Neural progenitor cell (in vitro differentiated cells): ENCODE data around the gene HK2. TPM values are rescaled to one million over a fixed set of nuclear protein-coding genes. Genes with fewer than 3 reads are reported as not detected.

Experiments
- DNase-seq: peaks from one replicate; pipeline ENCODE4 v3.0.0-alpha.2; 2016; ENCODE audit warnings: low spot score
- H2AFZ ChIP-seq: fragments of 200-600 bp; sonication (generic); replicated peaks from 2 replicates; pipeline ENCODE4 v1.6.1; 2016; ENCODE audit warnings: antibody characterized with exemption
- H3F3A ChIP-seq: fragments of 200-600 bp; sonication (generic); 2 replicates; pipeline ENCODE4 v1.6.1; 2016; ENCODE audit warnings: antibody characterized with exemption, low read depth
- H3K27ac ChIP-seq: fragments of 200-600 bp; sonication (generic); 2 replicates; pipeline ENCODE4 v1.5.1; 2016; ENCODE audit warnings: mild to moderate bottlenecking
- H3K27me3 ChIP-seq: fragments of 200-600 bp; sonication (generic); 2 replicates; pipeline ENCODE4 v1.6.1; 2016; ENCODE audit warnings: mild to moderate bottlenecking, moderate library complexity
- H3K36me3 ChIP-seq: fragments of 200-600 bp; sonication (generic); 2 replicates; pipeline ENCODE4 v1.5.1; 2016
- H3K4me1 ChIP-seq: fragments of 200-600 bp; sonication (generic); 2 replicates; pipeline ENCODE4 v1.6.1; 2016; ENCODE audit warnings: mixed run types
- H3K4me2 ChIP-seq: fragments of 200-600 bp; sonication (generic); 2 replicates; pipeline ENCODE4 v1.6.1; 2016
- H3K4me3 ChIP-seq: fragments of 200-600 bp; sonication (generic); 2 replicates; pipeline ENCODE4 v1.5.1; 2016
- H3K79me2 ChIP-seq: fragments of 200-600 bp; sonication (generic); 2 replicates; pipeline ENCODE4 v1.6.1; 2016; ENCODE audit warnings: low read depth
- H3K9ac ChIP-seq: fragments of 200-600 bp; sonication (generic); 2 replicates; pipeline ENCODE4 v1.6.1; 2016
- H3K9me3 ChIP-seq: fragments of 200-600 bp; sonication (generic); 2 replicates; pipeline ENCODE4 v1.5.1; 2016; ENCODE audit warnings: low read depth
- H4K20me1 ChIP-seq: fragments of 200-600 bp; sonication (generic); 2 replicates; pipeline ENCODE4 v1.6.1; 2016; ENCODE audit warnings: low read depth
- H3K27ac Mint-ChIP-seq: 3 replicates; pipeline ENCODE4 v1.8.0; 2021; ENCODE audit warnings: mixed read lengths
- H3K27me3 Mint-ChIP-seq: 2 replicates; pipeline ENCODE4 v1.8.0; 2022; ENCODE audit warnings: low read depth, mild to moderate bottlenecking, inconsistent platforms, moderate library complexity, mixed read lengths; ENCODE audit not compliant: insufficient read depth
- H3K36me3 Mint-ChIP-seq: 3 replicates; pipeline ENCODE4 v1.8.0; 2021; ENCODE audit warnings: mixed read lengths
- H3K4me1 Mint-ChIP-seq: 3 replicates; pipeline ENCODE4 v1.8.0; 2021; ENCODE audit warnings: mixed read lengths
- H3K4me3 Mint-ChIP-seq: 3 replicates; pipeline ENCODE4 v1.8.0; 2021; ENCODE audit warnings: mild to moderate bottlenecking, moderate library complexity, mixed read lengths
- H3K9me3 Mint-ChIP-seq: 3 replicates; pipeline ENCODE4 v1.8.0; 2020; ENCODE audit warnings: mixed read lengths
- CTCF ChIP-seq: fragments of 200-600 bp; sonication (generic); IDR thresholded peaks from 2 replicates; pipeline ENCODE4 v1.5.1; 2017; ENCODE audit warnings: antibody characterized with exemption, mild to moderate bottlenecking
- EZH2 ChIP-seq: fragments of 200-600 bp; sonication (generic); IDR thresholded peaks from 2 replicates; pipeline ENCODE4 v1.6.1; 2017; ENCODE audit warnings: antibody characterized with exemption, mild to moderate bottlenecking, moderate library complexity
- EZH2phosphoT487 ChIP-seq: fragments of 200-600 bp; sonication (generic); IDR thresholded peaks from 2 replicates; pipeline ENCODE4 v1.6.1; 2017; ENCODE audit warnings: antibody characterized with exemption
- total RNA-seq: library from RNA; depleted of rRNA; stranded (reverse); fragments of >200 nt; gene quantifications from 2 replicates; pipeline ENCODE4 v1.2.3, GENCODE V29; 2015; ENCODE audit warnings: low replicate concordance

Gene HK2
- total RNA-seq, 1 donor from 2014 or later = 61.8 TPM

GRCh38 chr2:74931940-74932339 is 98.0 kb downstream of the HK2 start:
- H4K20me1 ChIP-seq = no peaks in the 10 kb centered on the region
- peaks cover 3% of the 10 kb centered on the region for H3K36me3 Mint-ChIP-seq
- H3K4me3 ChIP-seq = no peak overlapping the region
- no peaks in the 10 kb centered on the region for H3K79me2 ChIP-seq
- H3K4me1 ChIP-seq = peaks cover 4% of the 10 kb centered on the region
- H3K4me3 Mint-ChIP-seq = no peak overlapping the region
- H3F3A ChIP-seq = peaks cover 4% of the 10 kb centered on the region
- TF ChIP-seq CTCF (no peak), EZH2 (no peak)
- H3K9ac ChIP-seq = no peak overlapping the region
- peaks cover 18% of the 10 kb centered on the region for H3K4me1 Mint-ChIP-seq
- no peaks in the 10 kb centered on the region for H3K36me3 ChIP-seq
- no peak overlapping the region for H3K27ac Mint-ChIP-seq
- H3K9me3 Mint-ChIP-seq = no peaks in the 10 kb centered on the region
- no peak overlapping the region for H3K27ac ChIP-seq
- H3K27me3 Mint-ChIP-seq = peaks cover 3% of the 10 kb centered on the region
- no peak overlapping the region for H3K4me2 ChIP-seq
- DNase-seq = no peak
- no peak overlapping the region for H2AFZ ChIP-seq
- H3K9me3 ChIP-seq = no peaks in the 10 kb centered on the region
- no peaks in the 10 kb centered on the region for H3K27me3 ChIP-seq

- Histone ChIP-seq H3K4me3 (no peak overlapping the region), H3K36me3 (no peaks in the 10 kb centered on the region), H3F3A (no peaks in the 10 kb centered on the region), H3K9me3 (no peaks in the 10 kb centered on the region), H3K9ac (no peak overlapping the region), H3K4me2 (no peak overlapping the region), H3K79me2 (no peaks in the 10 kb centered on the region), H3K27me3 (no peaks in the 10 kb centered on the region), H3K4me1 (peaks cover 4% of the 10 kb centered on the region), H2AFZ (no peak overlapping the region), H3K27ac (no peak overlapping the region), H4K20me1 (no peaks in the 10 kb centered on the region)
- H3K27me3 Mint-ChIP-seq = peaks cover 6% of the 10 kb centered on the region
- peaks cover 6% of the 10 kb centered on the region for H3K4me1 Mint-ChIP-seq
- no peak for DNase-seq
- no peaks in the 10 kb centered on the region for H3K9me3 Mint-ChIP-seq
- H3K27ac Mint-ChIP-seq = no peak overlapping the region
- H3K4me3 Mint-ChIP-seq = no peak overlapping the region
- H3K36me3 Mint-ChIP-seq = no peaks in the 10 kb centered on the region
- TF ChIP-seq CTCF = no peak
- TF ChIP-seq EZH2phosphoT487 = no peak
- TF ChIP-seq EZH2 = no peak
Observed at GRCh38 chr2:74935975-74936391, 102.1 kb downstream of the HK2 start.

GRCh38 chr2:74937221-74937880 is 103.4 kb downstream of the HK2 start:
- Histone ChIP-seq H2AFZ (no peak overlapping the region), H3K4me2 (no peak overlapping the region), H3K36me3 (no peaks in the 10 kb centered on the region), H3K27ac (no peak overlapping the region), H3K9ac (no peak overlapping the region), H3K4me1 (peaks cover 4% of the 10 kb centered on the region), H3F3A (no peaks in the 10 kb centered on the region), H3K4me3 (no peak overlapping the region), H3K79me2 (no peaks in the 10 kb centered on the region), H3K9me3 (no peaks in the 10 kb centered on the region), H3K27me3 (no peaks in the 10 kb centered on the region), H4K20me1 (no peaks in the 10 kb centered on the region)
- TF ChIP-seq EZH2 (no peak), EZH2phosphoT487 (no peak), CTCF (no peak)
- peaks cover 4% of the 10 kb centered on the region for H3K27me3 Mint-ChIP-seq
- H3K27ac Mint-ChIP-seq = no peak overlapping the region
- no peaks in the 10 kb centered on the region for H3K9me3 Mint-ChIP-seq
- no peak overlapping the region for H3K4me3 Mint-ChIP-seq
- DNase-seq = no peak
- H3K36me3 Mint-ChIP-seq = no peaks in the 10 kb centered on the region
- peaks cover 6% of the 10 kb centered on the region for H3K4me1 Mint-ChIP-seq
